Spleen (tissue), 7 donors: ENCODE results near the gene ROR1.

Experiments
- POLR2A ChIP-seq, 3 donors: fragments of 450-650 bp; IDR thresholded peaks; one replicate each; pipeline ENCODE4 v1.5.1; 2017; ENCODE audit warnings: antibody characterized with exemption in 3 of 3, mild to moderate bottlenecking in 1 of 3
- TF ChIP-seq, protein P1 (sequence below), 11 experiments: fragments of 200-600 bp in 7 of 11; fragments of 450-650 bp in 4 of 11; sonication (generic) in 4 of 11; IDR thresholded peaks in 8 of 11; conservative IDR thresholded peaks in 3 of 11; 1 replicate in 7 of 11; 2 replicates in 4 of 11; pipeline versions ENCODE4 v1.4.0 to v1.8.0; 2016 to 2021; ENCODE audit warnings: antibody characterized with exemption in 11 of 11, inconsistent platforms in 4 of 11, mild to moderate bottlenecking in 1 of 11
- donor health status: DM: no; HTN: no; CAD: no; lungs with moderate emphysema.
- donor health status: DM: no; HTN: no; CAD: no.
- donor health status: DM: no; HTN: no; CAD: no.

DNA sequence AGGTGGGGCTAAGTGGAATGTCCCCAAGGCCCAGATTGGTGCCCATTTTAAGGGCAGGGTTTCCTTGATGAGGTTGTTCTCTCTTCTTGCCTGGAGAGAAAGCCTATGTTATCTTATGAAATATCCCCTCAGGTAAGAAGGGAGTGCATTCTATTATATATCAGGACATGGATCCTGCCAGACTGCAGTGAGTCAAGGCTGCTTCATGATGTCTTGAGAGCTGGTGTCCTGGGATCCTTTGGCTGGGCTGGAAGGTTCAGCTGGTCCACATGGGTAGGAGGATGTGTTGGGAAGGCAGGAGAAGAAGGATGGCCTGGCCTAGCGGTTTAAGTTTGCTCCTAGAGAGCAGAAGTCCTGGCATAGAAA lies 207.6 kb downstream of the ROR1 start:
- TF ChIP-seq, protein P1, sequence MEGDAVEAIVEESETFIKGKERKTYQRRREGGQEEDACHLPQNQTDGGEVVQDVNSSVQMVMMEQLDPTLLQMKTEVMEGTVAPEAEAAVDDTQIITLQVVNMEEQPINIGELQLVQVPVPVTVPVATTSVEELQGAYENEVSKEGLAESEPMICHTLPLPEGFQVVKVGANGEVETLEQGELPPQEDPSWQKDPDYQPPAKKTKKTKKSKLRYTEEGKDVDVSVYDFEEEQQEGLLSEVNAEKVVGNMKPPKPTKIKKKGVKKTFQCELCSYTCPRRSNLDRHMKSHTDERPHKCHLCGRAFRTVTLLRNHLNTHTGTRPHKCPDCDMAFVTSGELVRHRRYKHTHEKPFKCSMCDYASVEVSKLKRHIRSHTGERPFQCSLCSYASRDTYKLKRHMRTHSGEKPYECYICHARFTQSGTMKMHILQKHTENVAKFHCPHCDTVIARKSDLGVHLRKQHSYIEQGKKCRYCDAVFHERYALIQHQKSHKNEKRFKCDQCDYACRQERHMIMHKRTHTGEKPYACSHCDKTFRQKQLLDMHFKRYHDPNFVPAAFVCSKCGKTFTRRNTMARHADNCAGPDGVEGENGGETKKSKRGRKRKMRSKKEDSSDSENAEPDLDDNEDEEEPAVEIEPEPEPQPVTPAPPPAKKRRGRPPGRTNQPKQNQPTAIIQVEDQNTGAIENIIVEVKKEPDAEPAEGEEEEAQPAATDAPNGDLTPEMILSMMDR (IDR thresholded peaks at IDR 0.05 in 8 of 11, conservative IDR thresholded peaks at IDR 0.05 in 3 of 11) = no peak
- TF ChIP-seq POLR2A (IDR thresholded peaks at IDR 0.05) = no peak
